DND-41 (cell line): Measurements from ENCODE around the gene NANP.

Source experiments
- EZH2 ChIP-seq: IDR thresholded peaks from 3 replicates; pipeline ENCODE4 v1.6.1; 2012; ENCODE audit warnings: borderline replicate concordance, low read depth, mild to moderate bottlenecking, moderate library complexity, low read length, inconsistent platforms; ENCODE audit not compliant: severe bottlenecking
- TF ChIP-seq, protein P1 (sequence below): IDR thresholded peaks from 2 replicates; pipeline ENCODE4 v1.5.1; 2012; ENCODE audit warnings: borderline replicate concordance, low read length, moderate library complexity, mild to moderate bottlenecking; ENCODE audit not compliant: poor library complexity, severe bottlenecking; ENCODE audit errors: extremely low read depth

DNA sequence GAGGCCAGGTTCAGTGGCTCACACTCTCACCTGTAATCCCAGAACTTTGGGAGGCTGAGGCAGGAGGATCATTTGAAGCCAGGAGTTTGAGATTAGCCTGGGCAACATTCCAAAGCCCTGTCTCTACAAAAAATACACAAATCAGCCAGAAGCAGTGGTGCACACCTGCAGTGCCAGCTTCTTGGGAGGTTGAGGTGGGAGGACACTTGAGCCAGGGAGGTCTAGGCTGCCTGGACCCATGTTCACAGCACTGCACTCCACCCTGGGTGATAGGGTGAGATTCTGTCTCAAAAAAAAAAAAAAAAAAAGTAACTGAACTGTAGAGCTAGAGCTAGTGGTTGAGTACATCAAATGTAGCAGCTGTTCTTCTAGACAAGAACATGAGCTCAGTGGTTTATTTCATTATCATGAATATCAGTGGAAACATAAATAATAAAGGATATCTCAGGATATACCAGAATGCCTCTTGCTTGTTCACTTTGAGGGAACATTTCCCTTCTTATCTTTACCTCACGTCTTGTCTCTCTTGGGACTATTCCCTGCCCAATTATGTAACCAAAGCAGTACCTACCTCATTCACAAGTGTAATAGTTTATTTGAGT lies 17.6 kb downstream of the NANP start:
- TF ChIP-seq, protein P1, sequence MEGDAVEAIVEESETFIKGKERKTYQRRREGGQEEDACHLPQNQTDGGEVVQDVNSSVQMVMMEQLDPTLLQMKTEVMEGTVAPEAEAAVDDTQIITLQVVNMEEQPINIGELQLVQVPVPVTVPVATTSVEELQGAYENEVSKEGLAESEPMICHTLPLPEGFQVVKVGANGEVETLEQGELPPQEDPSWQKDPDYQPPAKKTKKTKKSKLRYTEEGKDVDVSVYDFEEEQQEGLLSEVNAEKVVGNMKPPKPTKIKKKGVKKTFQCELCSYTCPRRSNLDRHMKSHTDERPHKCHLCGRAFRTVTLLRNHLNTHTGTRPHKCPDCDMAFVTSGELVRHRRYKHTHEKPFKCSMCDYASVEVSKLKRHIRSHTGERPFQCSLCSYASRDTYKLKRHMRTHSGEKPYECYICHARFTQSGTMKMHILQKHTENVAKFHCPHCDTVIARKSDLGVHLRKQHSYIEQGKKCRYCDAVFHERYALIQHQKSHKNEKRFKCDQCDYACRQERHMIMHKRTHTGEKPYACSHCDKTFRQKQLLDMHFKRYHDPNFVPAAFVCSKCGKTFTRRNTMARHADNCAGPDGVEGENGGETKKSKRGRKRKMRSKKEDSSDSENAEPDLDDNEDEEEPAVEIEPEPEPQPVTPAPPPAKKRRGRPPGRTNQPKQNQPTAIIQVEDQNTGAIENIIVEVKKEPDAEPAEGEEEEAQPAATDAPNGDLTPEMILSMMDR, result no peak
- TF ChIP-seq EZH2, result no peak
